SK-N-MC (cell line): ENCODE data around the gene ZNF438.

Experiments
- EZH2 ChIP-seq: fragments of 200-600 bp; sonication (generic); IDR thresholded peaks from one replicate; pipeline ENCODE4 v1.6.1; 2017; ENCODE audit warnings: antibody characterized with exemption
- FOXP2 ChIP-seq: optimal IDR thresholded peaks from 2 replicates; pipeline ENCODE3; 2011; ENCODE audit warnings: mild to moderate bottlenecking, moderate library complexity; ENCODE audit not compliant: insufficient read depth; ENCODE audit errors: extremely low read length, control extremely low read depth
- POLR2AphosphoS5 ChIP-seq: IDR thresholded peaks from 2 replicates; pipeline ENCODE4 v1.6.1; 2012; ENCODE audit warnings: mild to moderate bottlenecking, low read depth, low read length, borderline replicate concordance

- TF ChIP-seq EZH2 (no peak), POLR2AphosphoS5 (no peak), FOXP2 (no peak)
Measured at GRCh38 chr10:30990971-30991646, 40.6 kb downstream of the ZNF438 start.
